HG03469 (cell line): ENCODE measurements around the gene RPTOR.

Source experiments
- ATAC-seq: cut with Tn5 transposase; IDR thresholded peaks from one replicate; pipeline ENCODE4 v1.9.1; 2021; ENCODE audit warnings: mild to moderate bottlenecking, moderate library complexity, moderate number of reproducible peaks; ENCODE audit not compliant: unreplicated experiment

Gene RPTOR

DNA sequence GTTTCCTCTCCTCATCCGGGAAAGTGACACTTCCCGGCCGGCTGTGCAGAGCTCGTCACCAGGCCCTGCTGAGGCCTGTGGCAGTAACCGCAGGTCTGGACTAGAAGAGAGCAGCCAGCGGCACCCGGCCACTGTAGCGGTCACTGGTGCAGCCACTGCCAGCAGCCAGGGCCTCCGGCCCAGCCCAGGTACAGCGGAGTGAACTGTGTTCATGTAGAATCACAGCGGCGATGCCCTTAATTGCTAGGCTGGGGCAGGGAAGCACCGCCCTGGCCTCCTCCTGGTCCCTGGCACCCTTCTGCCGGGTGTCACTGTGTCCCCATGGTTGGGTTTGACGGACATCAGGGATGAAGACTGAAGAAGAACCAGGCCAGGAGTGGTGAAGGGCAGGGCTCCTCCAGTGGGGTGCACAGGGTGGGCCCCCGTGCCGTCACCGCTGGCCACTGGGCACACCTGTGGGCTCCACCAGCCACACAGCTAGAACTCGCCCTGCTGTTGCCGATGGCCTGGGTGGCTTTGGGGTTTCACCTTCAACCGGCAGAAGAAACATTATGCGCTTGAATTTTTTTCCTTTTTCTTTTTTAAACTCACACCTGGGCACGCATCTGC, 281.8 kb downstream of the RPTOR start:
- no peak for ATAC-seq

DNA sequence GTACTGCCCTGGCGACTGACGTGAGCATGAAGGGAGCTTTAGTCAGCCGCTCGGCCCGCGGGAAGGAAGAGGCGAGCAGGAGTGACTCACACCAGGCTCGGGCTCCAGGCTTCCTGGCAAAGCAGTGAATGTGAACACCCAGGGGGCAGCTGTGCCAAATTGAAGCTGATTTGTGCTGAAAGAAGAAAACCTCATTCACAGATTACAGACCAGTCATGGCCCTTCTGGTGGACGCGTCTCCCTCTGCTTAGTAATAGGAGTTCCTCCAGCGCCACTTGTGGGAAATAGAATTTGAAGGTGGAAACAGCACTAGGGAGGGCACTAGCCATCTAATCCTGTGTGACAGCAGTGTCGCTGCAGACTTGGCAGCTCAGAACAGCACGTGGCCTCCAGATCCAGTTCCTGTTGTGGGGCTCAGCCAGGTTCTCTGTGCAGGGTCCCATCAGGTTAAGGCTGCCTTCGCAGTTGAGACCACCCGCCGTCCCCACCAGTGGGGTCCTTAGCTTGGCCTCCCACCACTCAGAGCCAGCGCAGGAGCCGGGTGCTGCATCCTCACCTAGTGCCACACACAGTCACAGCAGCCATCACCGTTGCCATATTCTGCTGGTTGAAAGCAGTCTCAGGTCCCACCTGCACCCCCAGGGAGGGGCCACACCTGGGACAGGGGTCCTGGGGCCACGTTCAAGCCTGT, 282.5 kb downstream of the RPTOR start:
- ATAC-seq: no peak

DNA sequence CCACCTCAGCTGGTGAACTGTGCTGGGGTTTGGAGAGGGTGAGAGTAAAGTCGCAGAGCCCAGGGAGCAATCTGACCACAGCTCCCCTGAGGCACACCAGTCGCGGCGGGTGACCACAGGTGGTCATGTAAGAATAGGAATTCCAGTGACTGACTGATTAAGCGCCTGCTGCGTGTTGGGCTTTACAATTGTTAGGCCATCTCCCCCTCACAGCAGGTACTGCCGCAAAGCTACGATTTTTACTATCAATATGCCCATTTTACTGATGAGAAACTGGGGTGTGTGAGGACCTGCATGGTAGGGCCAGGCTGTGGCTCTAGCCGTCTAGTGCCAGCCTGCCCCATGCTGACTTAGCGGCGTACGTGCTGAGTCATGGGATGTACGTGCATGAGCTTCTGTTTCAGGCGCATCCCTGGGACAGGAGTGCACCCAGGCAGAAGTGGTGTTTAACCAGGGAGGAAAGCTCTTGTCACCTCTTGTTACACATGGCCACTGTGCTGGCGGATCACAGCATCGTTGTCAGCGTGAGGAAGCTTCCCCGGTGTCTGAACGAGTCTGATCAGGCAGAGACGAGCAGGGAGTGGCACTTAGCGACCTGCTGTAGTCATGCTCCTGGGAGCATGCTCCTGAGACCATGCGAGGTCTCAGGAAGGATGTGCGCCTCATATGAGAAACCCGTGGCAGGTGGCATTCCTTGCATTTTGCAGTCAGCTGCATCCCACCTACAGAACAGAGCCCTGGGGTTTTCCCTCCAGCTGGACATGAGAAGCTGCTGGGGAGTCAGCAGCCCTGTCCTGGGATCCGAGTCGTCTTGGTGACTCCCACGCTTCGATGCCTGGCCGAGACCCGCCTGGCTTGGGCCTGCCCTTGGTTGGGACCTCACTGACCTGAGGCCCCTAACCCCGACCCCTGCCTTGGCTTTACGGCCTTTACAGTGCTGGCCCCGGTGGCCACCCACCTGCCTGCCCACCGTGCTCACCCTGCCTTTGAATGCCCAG, 283.3 kb downstream of the RPTOR start:
- no peak for ATAC-seq

DNA sequence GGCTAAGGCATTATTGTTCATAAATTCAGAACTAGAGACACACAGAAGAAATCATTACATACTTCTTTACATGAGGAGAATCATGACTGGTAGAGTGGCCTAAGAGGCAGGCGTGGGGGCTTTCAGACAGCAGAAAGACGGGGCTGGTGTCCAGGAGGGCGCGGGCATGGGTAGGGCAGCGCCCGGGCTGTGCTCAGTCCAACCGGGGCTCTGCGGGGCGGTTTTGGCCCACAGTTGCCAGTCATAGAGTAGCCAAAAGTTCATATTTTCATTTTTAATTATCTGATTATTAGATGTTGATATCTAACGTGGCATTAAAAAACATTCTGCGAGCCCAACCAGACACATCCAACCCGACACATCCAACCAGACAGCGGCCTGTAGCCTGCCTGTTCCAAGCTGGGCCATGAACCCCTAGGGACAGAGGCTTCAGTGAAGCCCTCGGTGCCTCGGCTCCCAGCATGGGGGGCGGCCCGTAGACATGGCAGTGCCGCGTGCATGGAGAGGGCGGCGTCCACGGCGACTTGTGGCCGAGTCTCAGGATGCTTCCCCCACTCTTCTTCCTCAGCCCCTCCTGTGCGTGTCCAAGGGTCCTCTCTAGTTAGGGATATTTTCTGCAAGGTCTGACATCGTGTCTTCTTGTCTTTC, 284.7 kb downstream of the RPTOR start:
- ATAC-seq: no peak

DNA sequence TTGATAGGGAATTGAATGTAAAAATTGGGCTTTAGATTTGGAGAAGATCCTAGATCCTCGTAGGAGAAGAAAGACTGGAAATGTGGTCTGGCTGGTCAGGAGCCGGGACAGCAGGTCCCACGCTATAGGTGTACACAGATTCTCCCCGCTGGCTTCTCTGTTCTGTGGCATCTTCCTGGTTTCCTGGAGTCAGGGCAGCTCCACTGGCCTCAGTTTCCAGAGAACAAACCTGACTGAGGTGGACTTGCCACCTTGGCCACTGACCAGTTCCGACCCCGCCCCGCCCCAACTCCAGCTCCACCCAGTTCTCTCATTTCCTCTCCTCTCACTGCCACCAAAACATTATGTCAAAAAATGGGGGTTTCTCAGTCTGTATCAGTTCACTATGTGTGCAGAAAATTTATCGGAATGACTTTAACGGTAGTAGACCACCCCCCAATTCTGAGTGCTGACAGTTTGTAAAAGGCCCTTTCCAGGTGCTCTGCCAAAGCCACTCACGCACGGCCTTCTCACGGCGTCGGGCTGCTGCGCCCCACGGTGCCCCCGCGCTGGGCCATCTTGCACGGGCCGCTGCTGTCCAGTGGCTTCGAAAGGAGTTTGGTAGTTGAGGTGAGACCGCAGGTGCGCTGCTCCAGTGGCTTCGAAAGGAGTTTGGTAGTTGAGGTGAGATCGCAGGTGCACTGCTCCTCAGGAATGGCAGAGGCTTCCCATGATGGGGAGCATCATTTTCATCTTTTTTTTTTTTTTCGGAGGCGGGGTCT, 285.6 kb downstream of the RPTOR start:
- ATAC-seq: no peak

DNA sequence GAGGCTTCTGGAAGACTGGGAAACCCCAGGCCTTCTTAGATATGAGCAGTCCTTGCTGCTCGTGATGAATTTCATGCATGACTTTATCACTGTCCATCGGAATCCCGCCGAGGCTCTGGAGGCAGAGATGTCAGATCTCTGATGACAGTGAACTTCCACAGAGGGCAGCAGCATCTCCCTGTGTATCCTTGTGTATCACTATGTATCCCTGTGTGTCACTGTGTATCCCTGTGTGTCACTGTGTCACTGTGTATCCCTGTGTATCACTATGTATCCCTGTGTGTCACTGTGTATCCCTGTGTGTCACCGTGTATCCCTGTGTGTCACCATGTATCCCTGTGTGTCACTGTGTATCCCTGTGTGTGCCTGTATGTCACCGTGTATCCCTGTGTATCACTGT, 286.9 kb downstream of the RPTOR start:
- ATAC-seq: no peak

DNA sequence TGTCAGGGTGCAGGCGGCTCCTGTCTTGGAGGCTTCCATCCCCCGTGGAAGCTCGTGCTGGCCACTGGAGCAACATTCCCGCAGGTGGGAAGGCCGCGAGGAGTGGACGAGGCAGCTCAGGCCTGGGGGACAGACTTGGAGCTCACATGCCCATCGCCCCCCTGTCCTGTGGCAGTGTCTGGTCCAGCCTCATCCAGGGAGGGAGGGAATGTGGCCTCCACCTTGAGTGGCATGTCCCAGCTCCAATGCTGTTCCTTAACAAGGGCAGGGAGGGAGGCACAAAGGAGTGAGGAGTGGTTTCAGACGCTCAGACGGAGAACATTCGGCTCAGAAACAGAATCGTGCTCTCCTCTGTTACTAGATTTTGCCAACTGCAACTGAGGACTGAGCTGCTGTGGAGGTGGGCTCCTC, 287.6 kb downstream of the RPTOR start:
- no peak for ATAC-seq

DNA sequence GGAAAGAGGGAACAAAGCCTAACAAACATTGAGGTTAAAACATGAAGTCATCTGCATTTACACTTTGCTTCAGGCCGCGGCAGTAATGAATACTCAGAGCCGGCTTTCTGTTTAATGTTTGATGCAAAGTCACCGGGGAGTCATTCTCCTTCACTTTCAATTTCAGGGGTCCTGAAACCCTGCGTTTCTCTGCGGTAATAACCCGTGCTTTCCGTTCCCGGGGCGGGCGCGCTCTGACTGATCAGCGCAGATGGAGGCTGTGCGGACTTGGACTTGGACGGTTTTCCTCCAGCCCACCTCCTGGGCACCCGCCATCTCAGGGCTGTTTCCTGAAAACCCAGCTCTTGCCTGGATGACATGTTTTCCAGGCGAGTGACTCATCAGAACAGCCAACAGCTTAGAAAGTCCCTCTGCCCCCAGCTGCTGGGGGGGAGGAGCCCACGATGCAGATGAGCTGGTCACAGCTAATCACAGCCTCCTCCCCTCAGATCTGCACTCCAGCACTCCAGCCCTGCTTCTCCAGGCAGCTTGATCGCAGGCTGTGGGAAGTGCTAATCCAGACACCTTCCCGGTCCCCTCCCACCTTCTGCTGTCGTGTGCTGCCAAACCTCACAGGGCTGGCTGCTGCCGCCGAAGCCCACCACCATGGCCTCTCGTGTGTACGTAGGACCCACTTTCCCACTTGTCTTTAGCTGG, 288.4 kb downstream of the RPTOR start:
- ATAC-seq: peak; percentile 36

DNA sequence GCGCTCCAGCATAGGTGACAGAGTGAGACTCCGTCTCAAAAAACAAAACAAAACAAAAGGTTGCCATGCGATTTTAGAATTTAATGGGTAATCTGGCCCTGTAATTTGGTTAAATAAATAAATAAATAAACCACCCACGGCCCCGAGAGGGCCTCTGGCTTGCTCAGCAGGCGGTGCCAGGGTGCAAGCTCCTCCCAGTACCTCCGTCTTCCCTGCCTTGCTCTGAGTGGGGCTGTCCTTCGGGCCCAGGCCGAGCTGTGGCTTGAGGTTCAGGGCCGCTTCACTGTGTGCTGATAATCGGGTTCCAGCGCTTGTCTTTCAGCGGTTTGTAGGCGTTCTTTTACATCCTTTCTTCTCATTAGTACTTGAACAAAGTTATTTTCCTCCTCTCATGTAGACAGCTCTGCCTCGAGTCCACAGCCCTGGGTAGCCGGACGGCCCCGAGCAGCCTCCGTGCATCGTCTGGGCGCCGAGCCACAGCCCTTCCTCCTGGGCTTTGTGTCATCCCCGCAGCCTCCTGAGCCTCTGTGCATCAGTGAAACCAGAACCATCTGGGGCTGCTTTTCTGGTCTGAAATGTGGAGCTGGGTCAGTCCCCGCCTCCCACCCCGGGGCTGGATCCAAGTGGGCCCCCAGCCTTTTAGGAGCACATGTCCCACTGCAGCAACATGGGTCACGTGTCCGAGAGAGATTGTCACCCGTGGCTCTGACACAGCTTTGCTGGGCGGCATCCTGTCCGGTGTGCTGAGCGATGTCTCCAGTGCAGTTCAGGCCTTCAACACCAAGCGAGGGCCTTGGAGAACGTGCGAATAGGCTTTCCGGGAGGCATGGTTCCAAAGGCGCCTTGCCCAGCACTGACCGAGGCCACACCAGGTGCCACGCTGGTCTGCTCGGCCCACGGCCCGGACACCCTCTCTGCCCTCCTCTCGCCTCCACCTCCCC, 289.6 kb downstream of the RPTOR start:
- ATAC-seq: no peak

DNA sequence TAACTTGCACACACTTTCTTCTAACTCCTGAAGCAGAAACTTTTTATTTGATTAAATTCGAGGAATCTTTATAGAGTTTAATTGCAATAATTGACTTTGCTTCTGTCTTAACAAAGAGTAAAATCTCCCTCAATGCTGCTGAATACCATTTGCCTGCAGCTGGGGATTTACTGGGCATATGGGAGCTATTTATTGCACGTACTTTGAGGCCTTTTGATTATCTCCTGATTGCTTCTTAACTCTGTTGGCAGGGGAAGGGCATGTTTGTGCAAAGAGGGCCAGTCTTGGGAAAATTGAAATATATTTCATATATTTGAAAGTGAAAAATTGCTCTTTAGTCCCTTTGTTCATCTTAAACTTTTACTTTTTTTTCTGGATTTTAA, 290.2 kb downstream of the RPTOR start:
- ATAC-seq: no peak

DNA sequence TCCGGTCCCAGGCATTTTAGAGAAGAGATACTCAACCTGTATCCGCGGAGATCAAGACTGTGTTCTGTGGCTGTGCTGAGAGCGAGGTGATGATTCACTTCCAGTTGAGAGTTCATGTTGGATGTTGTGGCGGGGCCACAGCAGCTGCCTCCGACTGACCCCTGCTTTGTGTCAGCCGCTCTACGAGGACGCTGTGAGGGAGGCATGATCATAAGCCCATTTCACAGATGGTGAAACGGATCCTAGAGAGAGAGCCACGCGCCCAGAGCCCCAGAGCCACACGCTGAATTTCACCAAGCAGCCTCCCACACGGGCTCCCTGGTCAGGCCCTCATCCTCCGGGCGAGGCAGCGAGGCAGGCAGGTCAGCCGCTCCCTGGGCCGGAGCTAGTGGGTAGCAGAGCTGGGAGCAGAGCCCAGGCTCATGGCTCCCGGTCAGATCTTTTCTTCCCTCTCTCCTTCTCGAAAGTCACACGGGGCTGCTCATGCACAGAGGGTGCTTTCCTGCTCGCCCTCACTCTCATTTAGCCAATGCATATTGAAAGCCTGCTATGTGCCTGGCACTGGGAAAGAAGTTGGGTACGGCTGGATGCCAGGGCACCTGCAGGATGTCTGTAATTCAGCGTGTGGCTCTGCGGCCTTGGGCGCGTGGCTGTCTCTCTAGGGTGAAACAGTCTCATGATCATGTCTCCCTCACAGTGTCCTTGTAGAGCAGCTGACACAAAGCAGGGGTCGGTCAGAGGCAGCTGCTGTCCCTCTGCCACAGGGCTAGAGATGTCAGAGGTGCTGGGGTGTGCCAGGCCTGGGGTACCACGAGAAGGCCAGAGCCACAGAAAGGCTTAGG, 291.4 kb downstream of the RPTOR start:
- ATAC-seq: no peak

DNA sequence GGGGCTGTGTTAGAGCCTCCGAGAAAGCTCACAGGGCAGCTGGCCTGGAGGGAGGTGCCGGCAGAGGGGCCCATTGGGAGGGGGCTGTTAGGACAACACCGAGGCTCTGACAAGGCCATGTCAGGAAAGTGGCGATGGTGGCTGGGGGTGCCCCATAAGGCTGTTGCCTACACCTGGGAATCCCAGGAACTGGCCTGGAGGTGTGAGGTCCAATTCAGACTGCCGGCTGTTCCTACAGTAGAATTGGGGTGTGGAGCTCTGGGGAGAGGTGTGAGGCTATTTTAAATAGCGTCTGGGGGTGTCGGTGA, 292.0 kb downstream of the RPTOR start:
- no peak for ATAC-seq

DNA sequence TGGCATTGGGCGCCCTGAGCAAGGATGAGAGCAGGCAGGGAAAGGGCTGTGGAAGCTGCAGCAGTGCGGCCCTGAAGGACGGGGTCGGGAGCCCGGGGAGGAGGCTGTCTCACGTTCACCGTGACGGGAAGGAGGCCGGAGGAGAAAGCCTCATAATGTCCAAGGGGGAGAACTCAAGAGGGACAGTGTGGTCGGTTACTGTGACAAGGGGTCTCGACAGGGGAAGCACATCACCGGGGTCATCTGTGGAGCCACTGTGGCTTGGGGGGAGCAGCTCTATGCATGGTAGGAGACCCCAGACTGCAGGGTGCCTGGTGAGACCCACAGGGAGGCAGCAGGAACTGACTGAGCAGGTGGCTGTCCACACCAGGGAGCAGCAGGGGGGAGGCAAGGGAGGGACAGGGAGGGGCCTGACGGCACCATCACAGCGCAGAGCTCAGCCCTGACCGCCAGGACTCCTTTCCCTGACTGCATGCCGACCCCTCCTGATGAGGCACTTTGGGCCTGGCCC, 292.4 kb downstream of the RPTOR start:
- ATAC-seq: no peak

DNA sequence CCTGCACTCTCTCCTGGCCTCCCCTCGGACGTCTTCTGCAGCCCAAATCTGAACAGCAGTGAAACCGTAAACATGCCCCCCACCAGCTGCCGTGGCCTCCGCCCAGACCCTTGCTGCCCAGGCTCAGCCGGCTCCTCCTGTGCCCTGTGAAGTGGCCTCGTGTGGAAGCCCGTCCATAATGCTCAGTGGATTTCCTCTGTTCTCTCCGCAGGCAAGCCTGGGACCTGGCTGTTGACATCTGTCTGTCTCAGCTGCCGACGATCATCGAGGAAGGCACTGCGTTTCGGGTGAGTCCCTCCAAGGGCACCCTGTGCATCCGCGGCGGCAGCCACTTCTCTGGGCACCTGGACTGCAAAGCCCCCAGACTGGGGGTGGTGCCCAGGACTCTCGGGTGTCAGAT, 293.1 kb downstream of the RPTOR start:
- no peak for ATAC-seq

DNA sequence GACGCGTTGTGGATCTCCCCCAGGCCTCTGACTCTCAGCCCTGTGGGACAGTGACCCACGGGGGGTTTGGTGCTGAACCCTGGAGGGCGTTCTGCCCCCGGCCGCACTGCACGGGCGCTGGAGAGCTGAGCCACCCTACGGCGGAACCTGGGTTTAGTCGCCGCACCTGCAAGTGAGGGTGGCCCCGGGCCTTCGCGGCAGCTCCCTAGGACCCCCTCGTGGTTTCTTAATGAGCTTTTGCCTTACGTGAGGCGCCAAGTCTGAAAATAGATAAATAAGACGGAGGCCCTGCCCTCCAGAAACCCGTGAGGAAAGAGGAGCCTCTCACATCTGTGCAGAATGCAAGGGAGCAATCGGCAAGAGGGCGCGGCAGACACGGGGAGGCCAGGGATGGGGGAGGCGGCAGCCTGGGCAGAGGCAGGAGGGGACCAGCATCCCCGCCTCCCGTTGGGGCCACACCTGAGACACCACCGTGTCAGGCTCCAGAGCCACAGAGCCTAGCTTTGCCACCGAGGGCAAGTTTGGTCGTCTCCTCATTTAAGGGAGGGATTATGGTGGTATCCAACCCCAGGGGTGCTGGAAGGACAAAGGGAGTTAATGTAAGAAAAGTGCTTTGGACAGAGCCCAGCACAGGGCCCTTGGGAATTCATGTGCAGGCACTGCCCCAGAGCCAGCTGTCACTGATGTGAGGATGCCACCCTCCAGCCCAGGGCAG, 293.8 kb downstream of the RPTOR start:
- no peak for ATAC-seq

DNA sequence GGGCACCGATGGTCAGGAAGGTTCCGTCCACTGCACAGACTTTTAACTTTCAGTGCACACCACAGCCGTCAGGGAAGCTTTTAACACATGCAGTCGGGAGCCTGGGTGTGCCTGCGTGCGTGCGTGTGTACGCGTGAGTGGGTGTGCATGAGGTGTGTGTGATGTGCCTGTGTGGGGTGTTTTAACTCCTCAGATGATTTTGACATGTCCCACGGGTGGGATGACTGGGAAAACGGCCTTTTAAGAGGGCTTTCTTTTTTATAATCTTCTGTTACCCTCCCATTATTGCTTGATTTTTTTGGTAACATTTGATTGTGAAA, 294.3 kb downstream of the RPTOR start:
- ATAC-seq: no peak

DNA sequence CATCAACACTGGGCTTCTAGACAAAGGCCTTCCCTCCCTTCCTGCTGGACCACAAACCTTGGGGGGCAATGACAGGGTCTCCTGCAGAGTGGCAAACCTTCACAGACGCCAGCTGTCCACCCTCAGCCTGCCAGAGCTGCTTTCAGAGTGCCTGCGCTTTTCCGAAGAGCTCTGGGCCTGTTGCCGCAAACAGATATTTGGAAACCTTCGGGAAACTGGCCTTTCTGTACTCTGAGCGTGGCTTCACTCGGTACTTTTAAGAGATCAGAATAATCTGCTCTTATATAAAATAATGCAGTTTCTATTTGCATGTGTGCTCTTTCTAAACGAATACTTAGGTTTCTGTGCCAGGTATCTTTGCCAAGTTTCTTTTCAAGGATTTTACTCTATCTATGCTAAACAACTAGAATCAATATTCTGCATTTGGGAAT, 294.9 kb downstream of the RPTOR start:
- no peak for ATAC-seq
